Mammary epithelial cell (primary cell): ENCODE data around the gene HPCA.

Experiments used
- EZH2 ChIP-seq: IDR thresholded peaks from 2 replicates; pipeline ENCODE4 v1.6.1; 2012; ENCODE audit warnings: low read length, inconsistent platforms, borderline replicate concordance
- TF ChIP-seq, protein P1 (sequence below), 2 donors: IDR thresholded peaks in 1 of 2; conservative IDR thresholded peaks in 1 of 2; 2 replicates each; pipeline ENCODE4 v1.5.1; 2011 to 2012; ENCODE audit warnings: inconsistent platforms in 2 of 2, low read length in 2 of 2, mild to moderate bottlenecking in 2 of 2, control low read depth in 1 of 2, low read depth in 1 of 2; ENCODE audit not compliant: insufficient read depth in 1 of 2; ENCODE audit errors: extremely low read depth in 1 of 2

DNA sequence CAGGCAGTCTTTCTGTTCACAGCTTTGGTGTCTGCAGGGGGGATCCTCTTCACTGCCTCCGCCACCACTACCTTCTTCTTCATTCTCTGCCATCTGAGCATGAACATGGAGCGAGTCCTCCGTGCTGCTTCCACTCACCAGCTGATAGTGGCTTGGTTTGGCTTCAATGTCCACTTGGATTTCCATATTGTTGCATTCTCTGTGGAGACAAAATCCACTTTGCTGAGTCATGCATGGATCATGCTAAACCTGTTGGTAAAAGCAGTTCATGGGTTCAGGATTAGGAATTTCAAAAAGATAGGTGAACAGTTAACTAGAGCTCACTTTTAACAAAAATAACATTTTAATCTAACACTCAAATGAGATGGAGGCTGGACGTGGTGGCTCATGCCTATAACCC is 50.8 kb downstream of the HPCA start:
- TF ChIP-seq, protein P1, sequence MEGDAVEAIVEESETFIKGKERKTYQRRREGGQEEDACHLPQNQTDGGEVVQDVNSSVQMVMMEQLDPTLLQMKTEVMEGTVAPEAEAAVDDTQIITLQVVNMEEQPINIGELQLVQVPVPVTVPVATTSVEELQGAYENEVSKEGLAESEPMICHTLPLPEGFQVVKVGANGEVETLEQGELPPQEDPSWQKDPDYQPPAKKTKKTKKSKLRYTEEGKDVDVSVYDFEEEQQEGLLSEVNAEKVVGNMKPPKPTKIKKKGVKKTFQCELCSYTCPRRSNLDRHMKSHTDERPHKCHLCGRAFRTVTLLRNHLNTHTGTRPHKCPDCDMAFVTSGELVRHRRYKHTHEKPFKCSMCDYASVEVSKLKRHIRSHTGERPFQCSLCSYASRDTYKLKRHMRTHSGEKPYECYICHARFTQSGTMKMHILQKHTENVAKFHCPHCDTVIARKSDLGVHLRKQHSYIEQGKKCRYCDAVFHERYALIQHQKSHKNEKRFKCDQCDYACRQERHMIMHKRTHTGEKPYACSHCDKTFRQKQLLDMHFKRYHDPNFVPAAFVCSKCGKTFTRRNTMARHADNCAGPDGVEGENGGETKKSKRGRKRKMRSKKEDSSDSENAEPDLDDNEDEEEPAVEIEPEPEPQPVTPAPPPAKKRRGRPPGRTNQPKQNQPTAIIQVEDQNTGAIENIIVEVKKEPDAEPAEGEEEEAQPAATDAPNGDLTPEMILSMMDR (conservative IDR thresholded peaks at IDR 0.05 in 1 of 2, IDR thresholded peaks at IDR 0.05 in 1 of 2; ENCODE audit: extremely low read depth in 1 of 2, insufficient read depth in 1 of 2, low read depth in 1 of 2, low read length in 2 of 2) = no peak
- TF ChIP-seq EZH2 = no peak
